GM12872 (cell line): Measurements from ENCODE around the gene GNLY.

Source experiments
- TF ChIP-seq, protein P1 (sequence below): IDR thresholded peaks from 3 replicates; pipeline ENCODE4 v1.5.1; 2011; ENCODE audit warnings: low read depth, mild to moderate bottlenecking, low read length, moderate library complexity; ENCODE audit not compliant: insufficient read depth

The GNLY gene

DNA sequence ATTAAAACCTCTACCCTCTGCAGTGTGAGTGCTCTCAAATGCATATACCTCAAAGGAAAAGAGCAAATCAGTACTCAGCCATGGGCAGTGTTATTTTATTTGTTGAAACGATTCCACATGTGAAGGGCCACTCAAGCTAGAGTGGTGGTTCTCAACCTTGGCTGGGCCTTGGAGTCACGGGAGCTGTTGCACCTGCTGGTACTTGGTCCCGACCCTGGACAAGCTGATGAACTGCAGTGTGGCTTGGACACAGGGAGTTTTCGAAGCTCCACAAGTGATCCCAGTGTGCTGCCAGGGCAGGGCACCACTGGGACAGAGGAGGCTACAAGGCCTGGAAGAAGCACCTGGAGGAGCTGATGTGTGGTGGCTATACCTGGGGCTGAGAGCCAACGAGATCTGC is 19.7 kb downstream of the GNLY start:
- TF ChIP-seq, protein P1, sequence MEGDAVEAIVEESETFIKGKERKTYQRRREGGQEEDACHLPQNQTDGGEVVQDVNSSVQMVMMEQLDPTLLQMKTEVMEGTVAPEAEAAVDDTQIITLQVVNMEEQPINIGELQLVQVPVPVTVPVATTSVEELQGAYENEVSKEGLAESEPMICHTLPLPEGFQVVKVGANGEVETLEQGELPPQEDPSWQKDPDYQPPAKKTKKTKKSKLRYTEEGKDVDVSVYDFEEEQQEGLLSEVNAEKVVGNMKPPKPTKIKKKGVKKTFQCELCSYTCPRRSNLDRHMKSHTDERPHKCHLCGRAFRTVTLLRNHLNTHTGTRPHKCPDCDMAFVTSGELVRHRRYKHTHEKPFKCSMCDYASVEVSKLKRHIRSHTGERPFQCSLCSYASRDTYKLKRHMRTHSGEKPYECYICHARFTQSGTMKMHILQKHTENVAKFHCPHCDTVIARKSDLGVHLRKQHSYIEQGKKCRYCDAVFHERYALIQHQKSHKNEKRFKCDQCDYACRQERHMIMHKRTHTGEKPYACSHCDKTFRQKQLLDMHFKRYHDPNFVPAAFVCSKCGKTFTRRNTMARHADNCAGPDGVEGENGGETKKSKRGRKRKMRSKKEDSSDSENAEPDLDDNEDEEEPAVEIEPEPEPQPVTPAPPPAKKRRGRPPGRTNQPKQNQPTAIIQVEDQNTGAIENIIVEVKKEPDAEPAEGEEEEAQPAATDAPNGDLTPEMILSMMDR = no peak

DNA sequence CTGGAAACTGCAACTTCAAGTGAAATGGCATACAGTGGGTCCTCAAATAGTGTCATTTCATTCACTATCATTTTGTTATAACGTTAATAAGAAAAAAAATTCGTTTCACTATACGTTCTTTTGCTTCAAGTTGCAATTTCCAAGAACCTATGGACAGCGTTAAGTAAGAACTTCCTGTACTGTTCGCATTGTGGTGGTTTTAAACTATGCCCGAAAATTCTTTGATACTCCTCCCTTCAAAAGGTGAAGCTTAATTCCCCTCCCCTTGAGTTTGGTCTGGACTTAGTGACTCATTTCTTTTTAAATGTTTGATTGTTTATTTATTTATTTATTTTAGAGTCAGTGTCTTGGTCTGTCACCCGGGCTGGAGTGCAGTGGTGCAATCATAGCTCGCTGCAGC is 20.7 kb downstream of the GNLY start:
- TF ChIP-seq, protein P1 = no peak

DNA sequence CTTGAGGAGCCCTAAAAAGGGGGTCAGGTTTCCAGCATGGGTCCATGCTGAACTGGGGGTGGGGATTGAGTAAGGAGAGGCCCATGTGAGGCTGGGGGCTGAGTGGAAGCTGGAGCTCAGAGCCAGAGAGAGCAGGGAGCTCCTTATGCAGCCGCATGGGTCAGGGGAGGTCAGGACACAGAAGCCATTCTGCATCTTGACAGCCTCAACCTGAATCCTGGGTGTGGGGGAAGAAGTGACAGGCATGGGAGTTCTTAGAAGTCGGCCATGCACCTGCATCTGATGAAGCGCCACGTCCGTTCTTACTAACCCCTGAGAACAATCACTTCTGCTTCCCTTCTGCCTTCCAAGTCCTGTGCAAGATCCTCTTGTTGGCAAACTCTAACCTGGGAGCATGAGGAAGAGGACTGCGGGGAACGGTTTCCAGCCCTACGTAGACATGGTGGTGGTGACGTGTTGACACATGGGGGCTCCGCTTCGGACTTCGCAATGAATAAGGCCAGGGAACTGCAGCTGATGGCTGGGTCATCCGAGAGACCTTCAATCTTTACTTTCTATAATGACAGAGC is 22.3 kb downstream of the GNLY start:
- TF ChIP-seq, protein P1 = no peak

DNA sequence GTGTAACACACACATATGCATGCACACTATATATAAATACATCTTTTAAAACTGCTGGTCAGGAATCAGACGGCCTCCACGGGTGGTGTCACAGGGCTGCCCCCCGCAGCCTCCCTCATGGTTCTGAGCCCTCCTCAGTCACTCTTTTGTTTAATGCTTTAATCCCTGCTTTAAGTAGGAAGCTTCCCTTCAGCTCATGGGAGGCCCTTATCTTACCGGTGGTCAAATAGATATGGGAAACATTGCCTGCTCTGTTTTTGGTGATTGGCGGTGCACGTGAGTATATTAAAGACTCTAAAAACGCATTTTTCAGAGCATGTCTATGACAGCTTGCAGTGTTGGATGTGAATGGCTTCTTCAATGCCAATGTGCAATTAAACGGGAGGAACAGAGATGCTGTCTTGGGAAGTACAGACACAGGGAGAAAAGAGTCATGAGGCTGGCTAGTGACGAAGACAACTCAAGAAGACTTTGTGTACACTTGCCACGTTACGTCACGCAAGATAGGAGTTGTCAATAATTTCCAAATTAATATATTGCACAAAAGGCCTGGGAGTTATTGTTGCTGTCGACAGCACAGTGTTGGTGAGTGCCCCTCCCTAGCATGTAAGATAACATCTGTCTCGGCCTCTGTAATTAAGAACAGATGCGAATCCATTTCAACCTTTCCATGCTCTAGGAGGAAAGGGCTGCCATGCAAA is 23.3 kb downstream of the GNLY start:
- TF ChIP-seq, protein P1 = no peak

DNA sequence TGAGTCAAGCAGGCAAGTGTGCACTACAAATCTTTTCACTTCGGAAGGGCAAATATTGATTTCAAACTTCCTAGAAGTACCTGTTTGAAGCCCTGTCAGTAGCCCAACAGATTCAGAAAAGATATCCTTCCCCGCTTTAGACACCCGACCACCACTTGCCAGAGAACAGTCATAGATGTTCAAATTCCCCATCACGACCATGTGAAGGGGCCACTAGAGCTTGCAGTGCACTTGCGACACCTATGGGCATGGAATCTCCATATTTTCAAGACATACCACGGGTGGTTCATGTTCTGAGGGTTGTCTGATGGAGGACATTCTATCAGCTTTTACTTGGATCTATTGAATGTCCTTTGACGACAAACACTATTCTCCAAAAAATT is 23.8 kb downstream of the GNLY start:
- TF ChIP-seq, protein P1 = no peak

DNA sequence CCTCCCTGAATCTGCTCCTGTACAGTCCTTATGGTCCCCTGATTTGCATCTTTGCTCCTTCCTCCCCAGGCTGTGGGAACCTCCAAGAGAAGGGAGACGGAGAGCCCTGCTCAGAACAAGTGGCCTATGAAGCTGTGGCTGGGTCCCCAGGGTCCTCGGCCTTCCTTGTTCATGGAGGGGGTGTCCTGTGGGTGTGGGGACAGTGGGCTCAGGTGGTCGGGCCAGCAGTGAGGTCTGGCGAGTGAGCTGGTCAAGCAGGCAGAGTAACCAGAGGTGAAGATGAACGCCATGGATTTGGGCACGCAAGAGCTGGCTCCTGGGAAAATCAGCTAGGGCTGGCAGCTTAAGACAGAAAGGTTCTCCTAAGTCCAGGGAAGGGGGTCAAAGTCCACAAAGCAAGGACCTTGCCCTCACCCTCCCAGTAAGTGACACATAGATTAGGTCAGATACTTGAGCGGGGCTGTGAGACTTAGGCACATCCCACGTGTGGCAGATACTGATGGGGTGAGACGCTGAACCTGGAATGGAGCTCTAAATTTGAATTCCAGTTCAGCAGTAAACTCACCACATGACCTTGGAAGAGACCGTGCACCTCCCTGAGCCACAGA is 24.8 kb downstream of the GNLY start:
- TF ChIP-seq, protein P1 = no peak

DNA sequence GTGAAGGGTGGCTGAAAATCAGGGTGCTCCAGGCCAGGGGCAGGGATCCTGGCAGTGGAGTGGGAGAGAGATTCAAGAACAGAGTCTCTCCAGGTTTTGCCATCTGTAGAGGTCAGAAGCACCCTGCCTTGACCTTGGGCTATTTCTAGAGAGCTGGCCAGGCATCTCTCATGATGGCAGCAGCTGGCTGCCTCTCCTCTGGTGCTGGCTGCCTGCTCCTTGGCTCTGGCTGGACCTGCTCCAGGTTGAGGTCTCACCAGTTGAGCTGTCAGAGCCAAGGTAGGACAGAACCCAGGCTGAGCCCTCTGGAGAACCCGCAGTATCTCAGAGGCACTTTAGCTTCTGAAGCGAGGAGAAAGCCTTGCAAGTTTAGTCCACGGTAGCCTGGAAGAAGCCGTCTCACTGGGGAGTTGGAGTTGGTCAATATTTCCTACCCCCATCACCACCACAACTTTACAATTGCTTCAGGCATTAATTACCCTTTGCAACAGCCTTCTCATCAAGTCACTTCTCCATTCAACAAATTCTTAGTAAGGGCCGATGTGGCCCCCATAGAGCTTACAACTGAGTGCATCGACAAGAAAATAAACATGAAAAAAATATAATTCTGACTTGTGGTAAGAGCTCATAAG is 25.6 kb downstream of the GNLY start:
- TF ChIP-seq, protein P1 = no peak
